Dermis microvascular lymphatic vessel endothelial cell (primary cell): ENCODE measurements around the gene MALAT1. TPM values are rescaled to one million over a fixed set of nuclear protein-coding genes. Genes with fewer than 3 reads are reported as not detected.
"Not testable (repeated sequence)": the region's sequence is repeated elsewhere in the genome, so short reads cannot be mapped to it uniquely, and the experiment has no call there.

Experiments
- DNase-seq, 2 donors: peaks; one replicate each; pipeline versions ENCODE4 v3.0.0 to v3.0.0-alpha.2; 2010; ENCODE audit warnings: low read depth in 2 of 2
- total RNA-seq: library from RNA; depleted of rRNA; stranded (reverse); fragments of >200 nt; gene quantifications from 2 replicates; pipeline ENCODE4 v1.2.1, GENCODE V29; 2014

MALAT1 gene
- total RNA-seq, 1 donor from 2014 or later: 1,844 TPM

DNA sequence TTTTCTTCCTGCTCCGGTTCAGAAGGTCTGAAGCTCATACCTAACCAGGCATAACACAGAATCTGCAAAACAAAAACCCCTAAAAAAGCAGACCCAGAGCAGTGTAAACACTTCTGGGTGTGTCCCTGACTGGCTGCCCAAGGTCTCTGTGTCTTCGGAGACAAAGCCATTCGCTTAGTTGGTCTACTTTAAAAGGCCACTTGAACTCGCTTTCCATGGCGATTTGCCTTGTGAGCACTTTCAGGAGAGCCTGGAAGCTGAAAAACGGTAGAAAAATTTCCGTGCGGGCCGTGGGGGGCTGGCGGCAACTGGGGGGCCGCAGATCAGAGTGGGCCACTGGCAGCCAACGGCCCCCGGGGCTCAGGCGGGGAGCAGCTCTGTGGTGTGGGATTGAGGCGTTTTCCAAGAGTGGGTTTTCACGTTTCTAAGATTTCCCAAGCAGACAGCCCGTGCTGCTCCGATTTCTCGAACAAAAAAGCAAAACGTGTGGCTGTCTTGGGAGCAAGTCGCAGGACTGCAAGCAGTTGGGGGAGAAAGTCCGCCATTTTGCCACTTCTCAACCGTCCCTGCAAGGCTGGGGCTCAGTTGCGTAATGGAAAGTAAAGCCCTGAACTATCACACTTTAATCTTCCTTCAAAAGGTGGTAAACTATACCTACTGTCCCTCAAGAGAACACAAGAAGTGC is 661 bp upstream of the MALAT1 start:
- DNase-seq: peak in 1 of 2 donors; percentile 63

DNA sequence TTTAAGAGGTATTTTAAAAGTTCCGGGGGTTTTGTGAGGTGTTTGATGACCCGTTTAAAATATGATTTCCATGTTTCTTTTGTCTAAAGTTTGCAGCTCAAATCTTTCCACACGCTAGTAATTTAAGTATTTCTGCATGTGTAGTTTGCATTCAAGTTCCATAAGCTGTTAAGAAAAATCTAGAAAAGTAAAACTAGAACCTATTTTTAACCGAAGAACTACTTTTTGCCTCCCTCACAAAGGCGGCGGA is 193 bp upstream of the MALAT1 start:
- no peak for DNase-seq

DNA sequence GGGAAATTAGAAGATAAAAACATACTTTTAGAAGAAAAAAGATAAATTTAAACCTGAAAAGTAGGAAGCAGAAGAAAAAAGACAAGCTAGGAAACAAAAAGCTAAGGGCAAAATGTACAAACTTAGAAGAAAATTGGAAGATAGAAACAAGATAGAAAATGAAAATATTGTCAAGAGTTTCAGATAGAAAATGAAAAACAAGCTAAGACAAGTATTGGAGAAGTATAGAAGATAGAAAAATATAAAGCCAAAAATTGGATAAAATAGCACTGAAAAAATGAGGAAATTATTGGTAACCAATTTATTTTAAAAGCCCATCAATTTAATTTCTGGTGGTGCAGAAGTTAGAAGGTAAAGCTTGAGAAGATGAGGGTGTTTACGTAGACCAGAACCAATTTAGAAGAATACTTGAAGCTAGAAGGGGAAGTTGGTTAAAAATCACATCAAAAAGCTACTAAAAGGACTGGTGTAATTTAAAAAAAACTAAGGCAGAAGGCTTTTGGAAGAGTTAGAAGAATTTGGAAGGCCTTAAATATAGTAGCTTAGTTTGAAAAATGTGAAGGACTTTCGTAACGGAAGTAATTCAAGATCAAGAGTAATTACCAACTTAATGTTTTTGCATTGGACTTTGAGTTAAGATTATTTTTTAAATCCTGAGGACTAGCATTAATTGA is 1.0 kb downstream of the MALAT1 start:
- peak in 1 of 2 donors; percentile 23 for DNase-seq

DNA sequence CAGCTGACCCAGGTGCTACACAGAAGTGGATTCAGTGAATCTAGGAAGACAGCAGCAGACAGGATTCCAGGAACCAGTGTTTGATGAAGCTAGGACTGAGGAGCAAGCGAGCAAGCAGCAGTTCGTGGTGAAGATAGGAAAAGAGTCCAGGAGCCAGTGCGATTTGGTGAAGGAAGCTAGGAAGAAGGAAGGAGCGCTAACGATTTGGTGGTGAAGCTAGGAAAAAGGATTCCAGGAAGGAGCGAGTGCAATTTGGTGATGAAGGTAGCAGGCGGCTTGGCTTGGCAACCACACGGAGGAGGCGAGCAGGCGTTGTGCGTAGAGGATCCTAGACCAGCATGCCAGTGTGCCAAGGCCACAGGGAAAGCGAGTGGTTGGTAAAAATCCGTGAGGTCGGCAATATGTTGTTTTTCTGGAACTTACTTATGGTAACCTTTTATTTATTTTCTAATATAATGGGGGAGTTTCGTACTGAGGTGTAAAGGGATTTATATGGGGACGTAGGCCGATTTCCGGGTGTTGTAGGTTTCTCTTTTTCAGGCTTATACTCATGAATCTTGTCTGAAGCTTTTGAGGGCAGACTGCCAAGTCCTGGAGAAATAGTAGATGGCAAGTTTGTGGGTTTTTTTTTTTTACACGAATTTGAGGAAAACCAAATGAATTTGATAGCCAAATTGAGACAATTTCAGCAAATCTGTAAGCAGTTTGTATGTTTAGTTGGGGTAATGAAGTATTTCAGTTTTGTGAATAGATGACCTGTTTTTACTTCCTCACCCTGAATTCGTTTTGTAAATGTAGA is 1.7 kb downstream of the MALAT1 start:
- DNase-seq: peak in 1 of 2 donors; percentile 53

DNA sequence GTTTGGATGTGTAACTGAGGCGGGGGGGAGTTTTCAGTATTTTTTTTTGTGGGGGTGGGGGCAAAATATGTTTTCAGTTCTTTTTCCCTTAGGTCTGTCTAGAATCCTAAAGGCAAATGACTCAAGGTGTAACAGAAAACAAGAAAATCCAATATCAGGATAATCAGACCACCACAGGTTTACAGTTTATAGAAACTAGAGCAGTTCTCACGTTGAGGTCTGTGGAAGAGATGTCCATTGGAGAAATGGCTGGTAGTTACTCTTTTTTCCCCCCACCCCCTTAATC is 2.3 kb downstream of the MALAT1 start:
- DNase-seq: no peak

DNA sequence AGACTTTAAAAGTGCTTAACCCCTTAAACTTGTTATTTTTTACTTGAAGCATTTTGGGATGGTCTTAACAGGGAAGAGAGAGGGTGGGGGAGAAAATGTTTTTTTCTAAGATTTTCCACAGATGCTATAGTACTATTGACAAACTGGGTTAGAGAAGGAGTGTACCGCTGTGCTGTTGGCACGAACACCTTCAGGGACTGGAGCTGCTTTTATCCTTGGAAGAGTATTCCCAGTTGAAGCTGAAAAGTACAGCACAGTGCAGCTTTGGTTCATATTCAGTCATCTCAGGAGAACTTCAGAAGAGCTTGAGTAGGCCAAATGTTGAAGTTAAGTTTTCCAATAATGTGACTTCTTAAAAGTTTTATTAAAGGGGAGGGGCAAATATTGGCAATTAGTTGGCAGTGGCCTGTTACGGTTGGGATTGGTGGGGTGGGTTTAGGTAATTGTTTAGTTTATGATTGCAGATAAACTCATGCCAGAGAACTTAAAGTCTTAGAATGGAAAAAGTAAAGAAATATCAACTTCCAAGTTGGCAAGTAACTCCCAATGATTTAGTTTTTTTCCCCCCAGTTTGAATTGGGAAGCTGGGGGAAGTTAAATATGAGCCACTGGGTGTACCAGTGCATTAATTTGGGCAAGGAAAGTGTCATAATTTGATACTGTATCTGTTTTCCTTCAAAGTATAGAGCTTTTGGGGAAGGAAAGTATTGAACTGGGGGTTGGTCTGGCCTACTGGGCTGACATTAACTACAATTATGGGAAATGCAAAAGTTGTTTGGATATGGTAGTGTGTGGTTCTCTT is 2.8 kb downstream of the MALAT1 start:
- DNase-seq: peak in 1 of 2 donors; percentile 32

DNA sequence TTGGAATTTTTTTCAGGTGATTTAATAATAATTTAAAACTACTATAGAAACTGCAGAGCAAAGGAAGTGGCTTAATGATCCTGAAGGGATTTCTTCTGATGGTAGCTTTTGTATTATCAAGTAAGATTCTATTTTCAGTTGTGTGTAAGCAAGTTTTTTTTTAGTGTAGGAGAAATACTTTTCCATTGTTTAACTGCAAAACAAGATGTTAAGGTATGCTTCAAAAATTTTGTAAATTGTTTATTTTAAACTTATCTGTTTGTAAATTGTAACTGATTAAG is 3.4 kb downstream of the MALAT1 start:
- no peak for DNase-seq

DNA sequence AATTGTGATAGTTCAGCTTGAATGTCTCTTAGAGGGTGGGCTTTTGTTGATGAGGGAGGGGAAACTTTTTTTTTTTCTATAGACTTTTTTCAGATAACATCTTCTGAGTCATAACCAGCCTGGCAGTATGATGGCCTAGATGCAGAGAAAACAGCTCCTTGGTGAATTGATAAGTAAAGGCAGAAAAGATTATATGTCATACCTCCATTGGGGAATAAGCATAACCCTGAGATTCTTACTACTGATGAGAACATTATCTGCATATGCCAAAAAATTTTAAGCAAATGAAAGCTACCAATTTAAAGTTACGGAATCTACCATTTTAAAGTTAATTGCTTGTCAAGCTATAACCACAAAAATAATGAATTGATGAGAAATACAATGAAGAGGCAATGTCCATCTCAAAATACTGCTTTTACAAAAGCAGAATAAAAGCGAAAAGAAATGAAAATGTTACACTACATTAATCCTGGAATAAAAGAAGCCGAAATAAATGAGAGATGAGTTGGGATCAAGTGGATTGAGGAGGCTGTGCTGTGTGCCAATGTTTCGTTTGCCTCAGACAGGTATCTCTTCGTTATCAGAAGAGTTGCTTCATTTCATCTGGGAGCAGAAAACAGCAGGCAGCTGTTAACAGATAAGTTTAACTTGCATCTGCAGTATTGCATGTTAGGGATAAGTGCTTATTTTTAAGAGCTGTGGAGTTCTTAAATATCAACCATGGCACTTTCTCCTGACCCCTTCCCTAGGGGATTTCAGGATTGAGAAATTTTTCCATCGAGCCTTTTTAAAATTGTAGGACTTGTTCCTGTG is 3.9 kb downstream of the MALAT1 start:
- DNase-seq: peak in 1 of 2 donors; percentile 60

DNA sequence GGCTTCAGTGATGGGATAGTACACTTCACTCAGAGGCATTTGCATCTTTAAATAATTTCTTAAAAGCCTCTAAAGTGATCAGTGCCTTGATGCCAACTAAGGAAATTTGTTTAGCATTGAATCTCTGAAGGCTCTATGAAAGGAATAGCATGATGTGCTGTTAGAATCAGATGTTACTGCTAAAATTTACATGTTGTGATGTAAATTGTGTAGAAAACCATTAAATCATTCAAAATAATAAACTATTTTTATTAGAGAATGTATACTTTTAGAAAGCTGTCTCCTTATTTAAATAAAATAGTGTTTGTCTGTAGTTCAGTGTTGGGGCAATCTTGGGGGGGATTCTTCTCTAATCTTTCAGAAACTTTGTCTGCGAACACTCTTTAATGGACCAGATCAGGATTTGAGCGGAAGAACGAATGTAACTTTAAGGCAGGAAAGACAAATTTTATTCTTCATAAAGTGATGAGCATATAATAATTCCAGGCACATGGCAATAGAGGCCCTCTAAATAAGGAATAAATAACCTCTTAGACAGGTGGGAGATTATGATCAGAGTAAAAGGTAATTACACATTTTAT is 4.6 kb downstream of the MALAT1 start:
- no peak for DNase-seq

DNA sequence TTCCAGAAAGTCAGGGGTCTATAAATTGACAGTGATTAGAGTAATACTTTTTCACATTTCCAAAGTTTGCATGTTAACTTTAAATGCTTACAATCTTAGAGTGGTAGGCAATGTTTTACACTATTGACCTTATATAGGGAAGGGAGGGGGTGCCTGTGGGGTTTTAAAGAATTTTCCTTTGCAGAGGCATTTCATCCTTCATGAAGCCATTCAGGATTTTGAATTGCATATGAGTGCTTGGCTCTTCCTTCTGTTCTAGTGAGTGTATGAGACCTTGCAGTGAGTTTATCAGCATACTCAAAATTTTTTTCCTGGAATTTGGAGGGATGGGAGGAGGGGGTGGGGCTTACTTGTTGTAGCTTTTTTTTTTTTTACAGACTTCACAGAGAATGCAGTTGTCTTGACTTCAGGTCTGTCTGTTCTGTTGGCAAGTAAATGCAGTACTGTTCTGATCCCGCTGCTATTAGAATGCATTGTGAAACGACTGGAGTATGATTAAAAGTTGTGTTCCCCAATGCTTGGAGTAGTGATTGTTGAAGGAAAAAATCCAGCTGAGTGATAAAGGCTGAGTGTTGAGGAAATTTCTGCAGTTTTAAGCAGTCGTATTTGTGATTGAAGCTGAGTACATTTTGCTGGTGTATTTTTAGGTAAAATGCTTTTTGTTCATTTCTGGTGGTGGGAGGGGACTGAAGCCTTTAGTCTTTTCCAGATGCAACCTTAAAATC is 5.3 kb downstream of the MALAT1 start:
- DNase-seq: peak in 1 of 2 donors; percentile 43

DNA sequence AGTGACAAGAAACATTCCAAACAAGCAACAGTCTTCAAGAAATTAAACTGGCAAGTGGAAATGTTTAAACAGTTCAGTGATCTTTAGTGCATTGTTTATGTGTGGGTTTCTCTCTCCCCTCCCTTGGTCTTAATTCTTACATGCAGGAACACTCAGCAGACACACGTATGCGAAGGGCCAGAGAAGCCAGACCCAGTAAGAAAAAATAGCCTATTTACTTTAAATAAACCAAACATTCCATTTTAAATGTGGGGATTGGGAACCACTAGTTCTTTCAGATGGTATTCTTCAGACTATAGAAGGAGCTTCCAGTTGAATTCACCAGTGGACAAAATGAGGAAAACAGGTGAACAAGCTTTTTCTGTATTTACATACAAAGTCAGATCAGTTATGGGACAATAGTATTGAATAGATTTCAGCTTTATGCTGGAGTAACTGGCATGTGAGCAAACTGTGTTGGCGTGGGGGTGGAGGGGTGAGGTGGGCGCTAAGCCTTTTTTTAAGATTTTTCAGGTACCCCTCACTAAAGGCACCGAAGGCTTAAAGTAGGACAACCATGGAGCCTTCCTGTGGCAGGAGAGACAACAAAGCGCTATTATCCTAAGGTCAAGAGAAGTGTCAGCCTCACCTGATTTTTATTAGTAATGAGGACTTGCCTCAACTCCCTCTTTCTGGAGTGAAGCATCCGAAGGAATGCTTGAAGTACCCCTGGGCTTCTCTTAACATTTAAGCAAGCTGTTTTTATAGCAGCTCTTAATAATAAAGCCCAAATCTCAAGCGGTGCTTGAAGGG is 6.0 kb downstream of the MALAT1 start:
- DNase-seq: no peak

DNA sequence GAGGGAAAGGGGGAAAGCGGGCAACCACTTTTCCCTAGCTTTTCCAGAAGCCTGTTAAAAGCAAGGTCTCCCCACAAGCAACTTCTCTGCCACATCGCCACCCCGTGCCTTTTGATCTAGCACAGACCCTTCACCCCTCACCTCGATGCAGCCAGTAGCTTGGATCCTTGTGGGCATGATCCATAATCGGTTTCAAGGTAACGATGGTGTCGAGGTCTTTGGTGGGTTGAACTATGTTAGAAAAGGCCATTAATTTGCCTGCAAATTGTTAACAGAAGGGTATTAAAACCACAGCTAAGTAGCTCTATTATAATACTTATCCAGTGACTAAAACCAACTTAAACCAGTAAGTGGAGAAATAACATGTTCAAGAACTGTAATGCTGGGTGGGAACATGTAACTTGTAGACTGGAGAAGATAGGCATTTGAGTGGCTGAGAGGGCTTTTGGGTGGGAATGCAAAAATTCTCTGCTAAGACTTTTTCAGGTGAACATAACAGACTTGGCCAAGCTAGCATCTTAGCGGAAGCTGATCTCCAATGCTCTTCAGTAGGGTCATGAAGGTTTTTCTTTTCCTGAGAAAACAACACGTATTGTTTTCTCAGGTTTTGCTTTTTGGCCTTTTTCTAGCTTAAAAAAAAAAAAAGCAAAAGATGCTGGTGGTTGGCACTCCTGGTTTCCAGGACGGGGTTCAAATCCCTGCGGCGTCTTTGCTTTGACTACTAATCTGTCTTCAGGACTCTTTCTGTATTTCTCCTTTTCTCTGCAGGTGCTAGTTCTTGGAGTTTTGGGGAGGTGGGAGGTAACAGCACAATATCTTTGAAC is 6.8 kb downstream of the MALAT1 start:
- no peak for DNase-seq

DNA sequence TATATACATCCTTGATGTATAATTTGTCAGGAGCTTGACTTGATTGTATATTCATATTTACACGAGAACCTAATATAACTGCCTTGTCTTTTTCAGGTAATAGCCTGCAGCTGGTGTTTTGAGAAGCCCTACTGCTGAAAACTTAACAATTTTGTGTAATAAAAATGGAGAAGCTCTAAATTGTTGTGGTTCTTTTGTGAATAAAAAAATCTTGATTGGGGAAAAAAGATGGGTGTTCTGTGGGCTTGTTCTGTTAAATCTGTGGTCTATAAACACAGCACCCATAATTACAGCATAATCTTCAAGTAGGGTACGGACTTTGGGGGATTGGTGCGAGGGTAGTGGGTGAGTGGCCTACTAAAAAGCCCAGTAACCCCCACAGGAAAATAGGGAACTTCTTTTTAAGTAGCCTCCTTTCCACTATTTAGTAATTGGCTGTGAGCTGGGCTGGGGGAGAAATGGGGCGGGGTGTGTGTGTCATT is 7.5 kb downstream of the MALAT1 start:
- no peak for DNase-seq

DNA sequence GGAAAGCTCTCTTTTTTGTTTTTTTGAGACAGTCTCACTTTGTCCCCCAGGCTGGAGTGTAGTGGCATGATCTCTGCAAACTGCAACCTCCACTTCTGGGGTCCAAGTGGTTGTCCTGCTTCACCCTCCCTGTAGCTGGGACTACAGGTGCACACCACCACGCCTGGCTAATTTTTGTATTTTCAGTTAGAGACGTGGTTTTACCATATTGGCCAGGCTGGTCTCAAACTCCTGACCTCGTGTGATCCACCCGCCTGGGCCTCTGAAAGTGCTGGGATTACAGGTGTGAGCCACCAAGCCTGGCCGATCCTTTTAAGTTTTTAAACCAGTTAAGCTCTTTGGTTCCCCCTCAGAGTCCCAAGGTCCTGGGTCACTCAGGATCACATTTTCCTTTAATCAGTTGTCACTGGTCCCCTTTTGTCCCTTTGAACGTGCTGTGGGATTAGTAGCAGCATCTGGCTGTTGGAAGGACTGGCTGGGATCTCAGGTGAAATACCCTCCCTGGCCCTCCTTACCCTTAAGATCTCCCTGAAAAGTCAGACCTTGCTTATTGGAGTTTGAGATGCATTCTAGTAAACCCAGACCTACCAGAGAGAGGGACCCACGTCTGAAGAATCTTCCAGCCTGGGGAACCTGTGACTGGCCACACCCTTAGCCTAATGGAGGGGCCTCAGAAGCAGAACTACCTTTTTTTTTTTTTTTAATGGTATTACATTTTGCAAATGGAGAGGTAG is 8.1 kb downstream of the MALAT1 start:
- peak; percentile 58 to 77 for DNase-seq

DNA sequence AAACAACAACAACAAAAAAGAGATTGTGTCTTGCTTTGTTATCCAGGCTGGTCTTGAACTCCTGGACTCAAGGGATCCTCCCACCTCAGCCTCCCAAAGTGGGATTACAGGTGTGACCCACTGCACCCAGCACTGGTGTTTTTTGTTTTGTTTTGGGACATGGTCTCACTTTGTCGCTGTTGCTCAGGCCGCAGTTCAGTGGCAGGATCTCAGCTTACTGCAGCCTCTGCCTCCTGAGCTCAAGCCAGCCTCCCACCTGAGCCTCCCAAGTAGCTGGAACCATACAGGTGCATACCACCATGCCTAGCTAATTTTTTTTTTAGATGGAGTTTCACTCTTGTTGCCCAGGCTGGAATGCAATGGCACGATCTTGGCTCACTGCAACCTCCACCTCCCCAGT is 13.5 kb downstream of the MALAT1 start:
- not testable (repeated sequence) for DNase-seq

DNA sequence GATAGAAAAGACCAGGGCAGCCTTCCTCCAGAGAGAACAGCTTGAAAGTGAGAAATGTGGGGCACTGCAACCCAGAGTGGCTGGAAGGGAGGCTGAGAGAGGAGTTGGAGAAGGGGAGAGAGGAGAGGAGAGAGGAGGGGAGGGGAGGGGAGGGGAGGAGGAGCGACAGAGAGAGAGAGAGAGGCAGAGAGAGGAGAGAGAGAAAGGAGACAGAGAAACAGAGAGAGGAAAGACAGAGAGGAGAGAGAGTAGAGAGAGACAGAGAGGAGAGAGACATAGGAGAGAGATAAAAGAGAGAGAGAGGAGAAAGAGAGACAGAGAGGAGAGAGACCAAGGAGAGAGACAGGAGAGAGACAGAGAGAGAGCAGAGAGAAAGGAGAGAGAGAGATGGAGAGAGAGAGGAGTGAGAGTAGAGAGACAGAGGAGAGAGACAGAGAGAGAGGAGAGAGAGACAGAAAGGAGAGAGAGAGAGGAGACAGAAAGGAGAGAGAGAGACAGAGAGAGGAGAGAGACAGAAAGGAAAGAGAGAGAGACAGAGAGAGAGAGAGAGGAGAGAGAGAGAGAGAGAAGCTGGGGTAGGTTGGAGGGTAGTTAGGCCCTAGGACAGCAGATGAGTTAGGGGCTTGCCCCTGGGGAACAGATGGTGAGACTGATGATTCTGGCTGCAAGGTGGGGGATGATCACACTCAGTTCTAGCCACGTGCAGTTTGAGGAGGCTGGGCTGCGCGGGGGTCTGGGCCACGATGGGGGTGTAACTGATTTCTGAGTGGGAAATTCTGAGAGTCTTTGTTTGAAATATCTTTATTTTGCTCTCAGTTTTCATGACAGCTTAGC is 17.5 kb downstream of the MALAT1 start:
- no peak for DNase-seq

DNA sequence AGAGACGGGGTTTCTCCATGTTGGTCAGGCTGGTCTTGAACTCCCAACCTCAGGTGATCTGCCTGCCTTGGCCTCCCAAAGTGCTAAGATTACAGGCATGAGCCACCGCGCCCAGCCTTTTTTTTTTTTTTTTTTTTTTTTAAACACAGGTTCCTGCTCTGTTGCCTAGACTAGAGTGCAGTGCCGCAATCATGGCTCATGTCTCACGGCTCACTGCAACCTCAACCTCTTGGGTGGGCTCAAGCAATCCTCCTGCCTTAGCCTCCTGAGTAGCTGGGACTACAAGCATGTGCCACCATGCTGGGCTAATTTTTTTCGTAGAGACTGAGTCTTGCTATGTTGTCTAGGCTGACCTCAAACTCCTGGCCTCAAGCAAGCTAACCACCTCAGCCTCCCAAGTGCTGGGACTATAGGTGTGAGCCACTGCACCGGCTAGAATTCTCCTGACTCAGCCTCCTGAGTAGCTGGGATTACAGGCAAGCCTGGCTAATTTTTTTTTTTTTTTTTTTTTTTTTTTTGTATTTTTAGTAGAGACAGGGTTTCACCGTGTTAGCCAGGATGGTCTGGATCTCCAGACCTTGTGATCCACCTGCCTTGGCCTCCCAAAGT is 20.2 kb downstream of the MALAT1 start:
- not testable (repeated sequence) for DNase-seq
